Transverse colon (tissue), 4 donors: ENCODE measurements around the gene SCYL1. TPM values are rescaled to one million over a fixed set of nuclear protein-coding genes. Genes with fewer than 3 reads are reported as not detected.

ENCODE experiments used
- DNase-seq: peaks from one replicate; pipeline ENCODE4 v3.0.0-alpha.2; 2019
- H3K27ac ChIP-seq, 4 donors: fragments of 200-600 bp; sonication (generic); 2 replicates each; pipeline ENCODE4 v1.5.1; 2016 to 2018; ENCODE audit warnings: inconsistent platforms in 4 of 4
- H3K27me3 ChIP-seq: fragments of 200-600 bp; sonication (generic); 2 replicates; pipeline ENCODE4 v1.5.1; 2017; ENCODE audit warnings: inconsistent platforms
- H3K36me3 ChIP-seq, 4 donors: fragments of 200-600 bp; sonication (generic); 2 replicates each; pipeline ENCODE4 v1.5.1; 2017 to 2019; ENCODE audit warnings: inconsistent platforms in 4 of 4
- H3K4me1 ChIP-seq, 4 donors: fragments of 200-600 bp; sonication (generic); 2 replicates each; pipeline ENCODE4 v1.5.1; 2017 to 2020; ENCODE audit warnings: inconsistent platforms in 4 of 4
- H3K4me3 ChIP-seq, 4 donors: fragments of 200-600 bp; sonication (generic); 1 replicate in 1 of 4; 2 replicates in 3 of 4; pipeline versions ENCODE4 v1.5.1 to v1.6.1; 2017 to 2019; ENCODE audit warnings: inconsistent platforms in 4 of 4
- H3K9me3 ChIP-seq, 2 donors: fragments of 200-600 bp; sonication (generic); 2 replicates each; pipeline ENCODE4 v1.5.1; 2017 to 2019; ENCODE audit warnings: inconsistent platforms in 2 of 2
- CTCF ChIP-seq, 5 experiments: fragments of 200-600 bp in 3 of 5; fragments of 450-650 bp in 2 of 5; sonication (generic) in 3 of 5; IDR thresholded peaks; 1 replicate in 2 of 5; 2 replicates in 3 of 5; pipeline ENCODE4 v1.5.1; 2016 to 2017; ENCODE audit warnings: antibody characterized with exemption in 5 of 5, inconsistent platforms in 3 of 5, mild to moderate bottlenecking in 2 of 5, moderate library complexity in 1 of 5
- EP300 ChIP-seq: sonication (generic); formaldehyde crosslinking; IDR thresholded peaks from one replicate; pipeline ENCODE4 v1.6.1; 2017; ENCODE audit warnings: antibody characterized with exemption, low read depth
- POLR2A ChIP-seq: fragments of 450-650 bp; IDR thresholded peaks from one replicate; pipeline ENCODE4 v1.6.1; 2016; ENCODE audit warnings: antibody characterized with exemption, mild to moderate bottlenecking, moderate library complexity
- POLR2AphosphoS5 ChIP-seq, 3 donors: sonication (generic); formaldehyde crosslinking; IDR thresholded peaks; one replicate each; pipeline ENCODE4 v1.6.1; 2016; ENCODE audit warnings: antibody characterized with exemption in 3 of 3
- WGBS, 2 donors: methylation state at CpG; one replicate each; pipeline ENCODE4 v1.1.5; 2018; ENCODE audit warnings: low coverage in 1 of 2; 5-methylcytosine and 5-hydroxymethylcytosine counted together
- in situ Hi-C, 4 donors: fragments of 200-750 bp; cut with MboI; loops; one replicate each; pipeline versions ENCODE4 v1.15.0 to v1.15.1; 2017; ENCODE audit warnings: low sequenced_read_pairs in 3 of 4, low pct_ligation_motif_present in 1 of 4, low pct_unique_long_range_greater_than_20kb in 1 of 4
- intact Hi-C: fragments of 100-400 bp; cut with DNase I; formaldehyde crosslinking; loops from one replicate; pipeline ENCODE4 v1.15.1; 2023; ENCODE audit warnings: low total_unique reads
- total RNA-seq, 4 donors: library from RNA; depleted of rRNA; stranded (reverse); fragments of >200 nt; gene quantifications; one replicate each; pipeline ENCODE4 v1.1.0, GENCODE V29; 2016

The SCYL1 gene
- total RNA-seq, 4 donors from 2014 or later = 41.0 to 78.4 (median 69.2) TPM

DNA sequence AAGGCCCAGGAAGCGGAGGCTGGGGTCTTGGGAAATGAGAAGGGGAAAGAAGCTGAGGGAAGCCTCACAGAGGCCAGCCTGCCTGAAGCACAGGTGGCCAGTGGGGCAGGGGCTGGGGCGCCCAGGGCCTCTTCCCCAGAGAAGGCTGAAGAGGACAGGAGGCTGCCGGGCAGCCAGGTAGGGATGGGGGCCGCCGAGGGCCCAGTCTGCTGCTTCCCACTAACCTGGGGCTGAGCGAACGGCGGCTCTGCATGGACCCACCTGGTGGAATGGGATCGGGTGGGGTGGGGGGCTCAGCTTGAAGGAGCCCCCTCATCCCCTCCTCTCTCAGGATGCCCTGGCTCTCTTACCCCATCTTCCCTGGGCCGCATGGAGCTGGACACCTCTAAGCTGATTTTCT, 58.7 kb downstream of the SCYL1 start:
- DNase-seq = no peak
- 93% methylated on average over 10 of the region's 10 CpGs; no CpG with 5 or more reads in 1 of the 2 donors for WGBS, 2 donors
- Histone ChIP-seq H3K36me3 (peaks cover 0 to 22% (median 6%) of the 10 kb centered on the region in 4 donors), H3K27me3 (no peaks in the 10 kb centered on the region), H3K4me1 (peaks cover 18 to 37% (median 28%) of the 10 kb centered on the region in 4 donors), H3K9me3 (no peaks in the 10 kb centered on the region), H3K4me3 (no peak overlapping the region), H3K27ac (peak overlapping the region in 1 of 4 donors; percentile 41)
- in situ Hi-C loops (no loop called here), intact Hi-C loops (no loop called here)
- TF ChIP-seq EP300 = no peak
- no peak for TF ChIP-seq POLR2AphosphoS5 (IDR thresholded peaks at IDR 0.05)
- TF ChIP-seq CTCF (IDR thresholded peaks at IDR 0.05) = no peak
- no peak for TF ChIP-seq POLR2A

GRCh38 chr11:65584106-65584505, 59.2 kb downstream of the SCYL1 start:
- no peak overlapping the region for H3K4me3 ChIP-seq
- intact Hi-C loops = no loop called here
- TF ChIP-seq POLR2AphosphoS5 (IDR thresholded peaks at IDR 0.05) (no peak), EP300 (no peak), POLR2A (no peak), CTCF (IDR thresholded peaks at IDR 0.05) (no peak)
- in situ Hi-C loops = no loop called here
- H3K9me3 ChIP-seq = no peaks in the 10 kb centered on the region
- no peaks in the 10 kb centered on the region for H3K27me3 ChIP-seq
- peaks cover 15 to 34% (median 26%) of the 10 kb centered on the region in 4 donors for H3K4me1 ChIP-seq
- peak overlapping the region in 1 of 4 donors; percentile 41 for H3K27ac ChIP-seq
- peaks cover 0 to 22% (median 6%) of the 10 kb centered on the region in 4 donors for H3K36me3 ChIP-seq
- WGBS, 2 donors = 82% methylated on average over 8 of the region's 8 CpGs; no CpG with 5 or more reads in 1 of the 2 donors
- no peak for DNase-seq

GRCh38 chr11:65584723-65585171, 59.9 kb downstream of the SCYL1 start:
- DNase-seq = no peak
- intact Hi-C loops = no loop called here
- Histone ChIP-seq H3K4me1 (peaks cover 15 to 34% (median 26%) of the 10 kb centered on the region in 4 donors), H3K36me3 (peaks cover 0 to 21% (median 6%) of the 10 kb centered on the region in 4 donors), H3K4me3 (no peak overlapping the region), H3K27ac (peak overlapping the region in 1 of 4 donors; percentile 41), H3K27me3 (no peaks in the 10 kb centered on the region), H3K9me3 (no peaks in the 10 kb centered on the region)
- TF ChIP-seq EP300 = no peak
- in situ Hi-C loops = no loop called here
- 58 to 83% methylated on average over 6 to 35 of the region's 46 CpGs for WGBS, 2 donors

GRCh38 chr11:65585396-65586246, 60.7 kb downstream of the SCYL1 start:
- TF ChIP-seq EP300 (no peak), POLR2A (no peak), POLR2AphosphoS5 (IDR thresholded peaks at IDR 0.05) (no peak), CTCF (IDR thresholded peaks at IDR 0.05) (no peak)
- Histone ChIP-seq H3K4me3 (no peak overlapping the region), H3K27me3 (no peaks in the 10 kb centered on the region), H3K4me1 (peaks cover 15 to 34% (median 26%) of the 10 kb centered on the region in 4 donors), H3K27ac (peak overlapping the region; percentile 70 to 85 (median 72)), H3K9me3 (no peaks in the 10 kb centered on the region), H3K36me3 (peaks cover 0 to 13% (median 2%) of the 10 kb centered on the region in 4 donors)
- intact Hi-C loops (no loop called here), in situ Hi-C loops (no loop called here)
- no peak for DNase-seq
- WGBS, 2 donors = 87% methylated on average over 51 of the region's 51 CpGs; no CpG with 5 or more reads in 1 of the 2 donors
